HUDEP-2 (cell line): ENCODE data around the gene NOL4L.

Experiments
- DNase-seq, 76 experiments: peaks; one replicate each; lab custom pipeline; 2025; ENCODE audit not compliant: unreplicated experiment in 76 of 76; lab: John Stamatoyannopoulos, UW

The NOL4L gene

GRCh38 chr20:32400476-32400875 is 184.7 kb downstream of the NOL4L start:
- no peak for DNase-seq

GRCh38 chr20:32397567-32398084 is 187.5 kb downstream of the NOL4L start:
- DNase-seq, result peak in 45 of 76 experiments; percentile 5 to 71 (median 30)

GRCh38 chr20:32396646-32397160 is 188.4 kb downstream of the NOL4L start:
- DNase-seq, result no peak

DNA sequence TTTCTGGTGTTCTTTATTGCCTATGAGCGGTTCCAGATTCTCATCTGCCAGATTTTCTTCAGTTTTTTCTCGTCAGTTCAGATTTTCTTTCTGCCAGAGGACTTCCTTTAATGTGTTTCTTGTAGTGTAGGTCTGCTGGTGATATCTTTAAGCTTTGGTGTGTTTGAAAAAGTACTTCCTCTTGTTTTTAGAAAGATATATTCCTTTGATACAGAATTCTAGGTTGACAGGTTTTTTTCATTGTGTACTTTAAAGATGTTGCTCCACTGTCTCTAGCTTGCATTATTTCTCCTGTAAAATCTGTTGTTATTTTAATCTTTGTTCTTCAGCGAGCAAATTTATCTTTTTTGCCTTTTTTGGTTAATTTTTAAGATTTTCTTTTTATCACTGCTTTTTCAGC is 190.1 kb downstream of the NOL4L start:
- no peak for DNase-seq
